SH-SY5Y (cell line): ENCODE data around the gene RNF11.

Source experiments
- GATA2 ChIP-seq: IDR thresholded peaks from 2 replicates; pipeline ENCODE4 v1.6.1; 2011; ENCODE audit warnings: mild to moderate bottlenecking, low read depth, low read length
- GATA3 ChIP-seq: IDR thresholded peaks from 2 replicates; pipeline ENCODE4 v1.6.1; 2011; ENCODE audit warnings: low read depth, mild to moderate bottlenecking, low read length, moderate library complexity

DNA sequence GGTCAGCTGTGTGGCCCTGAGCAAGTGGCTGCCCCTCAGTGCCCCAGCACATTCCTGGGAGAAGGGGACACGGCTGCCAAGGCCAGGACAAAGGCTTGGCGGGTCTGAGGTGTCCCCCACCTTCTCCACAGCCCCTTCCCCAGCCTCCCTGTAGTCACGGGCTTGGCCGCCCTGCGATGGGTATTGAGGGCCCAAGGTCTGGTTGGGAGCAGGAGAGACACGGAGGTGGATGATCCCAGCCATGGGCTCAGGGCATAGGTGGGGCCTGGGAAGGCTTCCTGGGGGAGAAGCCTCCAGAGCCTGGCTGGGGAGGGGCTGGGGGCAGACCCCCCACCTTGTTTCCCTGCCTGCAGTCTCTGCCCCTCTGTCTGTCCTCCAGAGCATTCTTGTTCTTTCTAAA lies 67.2 kb downstream of the RNF11 start:
- TF ChIP-seq GATA2 (no peak), GATA3 (no peak)
